NCI-H526 treated with DMSO at 0.1 percent for 48 hours (cell line): ENCODE measurements around the gene SPATA9.

Experiments used
- DNase-seq: peaks from one replicate; lab custom pipeline; 2025; lab: John Stamatoyannopoulos, UW

Gene SPATA9, protein sequence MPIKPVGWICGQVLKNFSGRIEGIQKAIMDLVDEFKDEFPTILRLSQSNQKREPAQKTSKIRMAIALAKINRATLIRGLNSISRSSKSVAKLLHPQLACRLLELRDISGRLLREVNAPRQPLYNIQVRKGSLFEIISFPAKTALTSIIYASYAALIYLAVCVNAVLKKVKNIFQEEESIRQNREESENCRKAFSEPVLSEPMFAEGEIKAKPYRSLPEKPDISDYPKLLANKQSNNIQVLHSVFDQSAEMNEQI

DNA sequence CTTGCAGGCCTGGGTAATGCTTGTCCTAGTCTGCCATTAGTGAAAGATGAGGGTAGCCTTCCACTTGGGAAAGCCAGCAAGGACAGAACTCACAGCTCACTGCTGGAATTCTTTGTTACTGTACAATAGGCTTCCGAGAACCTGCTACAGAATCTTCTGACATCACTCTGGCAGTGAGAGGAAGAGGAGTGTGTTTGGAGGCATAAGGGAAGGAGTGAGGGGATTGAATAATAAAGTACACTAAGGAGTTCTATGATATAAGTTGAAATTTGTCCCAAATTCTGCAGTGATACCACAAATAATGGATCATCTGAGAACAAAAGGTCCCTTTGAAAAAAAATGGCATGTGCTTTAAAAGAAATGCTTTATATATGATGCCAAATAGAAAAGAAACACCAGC lies at the start of gene SPATA9:
TSS of gene SPATA9 (minus strand) at position 101 of the 400 bp plus-strand sequence. CDS start 137 bp downstream, outside the sequence.
- DNase-seq, result no peak

DNA sequence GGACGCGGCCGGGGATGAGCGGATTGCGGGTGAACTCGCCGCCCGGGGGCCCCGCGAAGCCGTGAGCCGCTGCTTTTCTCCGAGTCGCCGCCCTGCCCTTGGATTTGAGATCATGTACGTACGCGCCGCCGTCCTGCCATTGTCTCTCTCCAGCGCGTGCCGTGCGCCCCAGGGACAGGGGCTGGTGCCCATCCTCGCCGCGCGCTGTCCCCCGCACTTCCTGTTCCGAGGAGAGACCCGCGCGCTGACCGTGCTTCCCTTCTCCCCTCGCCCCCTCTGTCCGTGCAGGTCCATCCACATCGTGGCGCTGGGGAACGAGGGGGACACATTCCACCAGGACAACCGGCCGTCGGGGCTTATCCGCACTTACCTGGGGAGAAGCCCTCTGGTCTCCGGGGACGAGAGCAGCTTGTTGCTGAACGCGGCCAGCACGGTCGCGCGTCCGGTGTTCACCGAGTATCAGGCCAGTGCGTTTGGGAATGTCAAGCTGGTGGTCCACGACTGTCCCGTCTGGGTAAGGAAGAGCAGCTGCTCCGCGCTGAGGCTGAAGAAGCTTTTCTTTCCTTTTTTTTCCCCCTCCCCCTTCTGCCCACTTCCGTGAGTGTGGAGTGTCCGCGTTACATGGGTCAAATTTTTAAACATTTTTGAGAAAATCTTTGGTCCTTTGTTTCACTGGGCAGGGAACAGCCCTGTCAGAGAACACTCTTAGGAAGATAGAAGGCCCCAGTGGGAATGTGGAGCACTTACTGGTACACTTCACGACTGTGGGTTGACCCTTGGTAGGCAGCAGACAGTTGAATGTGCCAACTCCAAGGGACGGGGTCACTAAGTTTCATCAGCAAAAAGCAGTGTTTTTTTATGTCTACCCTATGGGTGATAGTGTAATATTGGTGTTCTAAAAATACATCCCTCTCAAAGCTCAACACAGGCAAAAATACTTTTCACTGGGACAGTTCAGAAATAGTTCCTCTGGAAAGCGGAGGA lies 49.1 kb upstream of the SPATA9 start:
- DNase-seq, result peak; percentile 15

DNA sequence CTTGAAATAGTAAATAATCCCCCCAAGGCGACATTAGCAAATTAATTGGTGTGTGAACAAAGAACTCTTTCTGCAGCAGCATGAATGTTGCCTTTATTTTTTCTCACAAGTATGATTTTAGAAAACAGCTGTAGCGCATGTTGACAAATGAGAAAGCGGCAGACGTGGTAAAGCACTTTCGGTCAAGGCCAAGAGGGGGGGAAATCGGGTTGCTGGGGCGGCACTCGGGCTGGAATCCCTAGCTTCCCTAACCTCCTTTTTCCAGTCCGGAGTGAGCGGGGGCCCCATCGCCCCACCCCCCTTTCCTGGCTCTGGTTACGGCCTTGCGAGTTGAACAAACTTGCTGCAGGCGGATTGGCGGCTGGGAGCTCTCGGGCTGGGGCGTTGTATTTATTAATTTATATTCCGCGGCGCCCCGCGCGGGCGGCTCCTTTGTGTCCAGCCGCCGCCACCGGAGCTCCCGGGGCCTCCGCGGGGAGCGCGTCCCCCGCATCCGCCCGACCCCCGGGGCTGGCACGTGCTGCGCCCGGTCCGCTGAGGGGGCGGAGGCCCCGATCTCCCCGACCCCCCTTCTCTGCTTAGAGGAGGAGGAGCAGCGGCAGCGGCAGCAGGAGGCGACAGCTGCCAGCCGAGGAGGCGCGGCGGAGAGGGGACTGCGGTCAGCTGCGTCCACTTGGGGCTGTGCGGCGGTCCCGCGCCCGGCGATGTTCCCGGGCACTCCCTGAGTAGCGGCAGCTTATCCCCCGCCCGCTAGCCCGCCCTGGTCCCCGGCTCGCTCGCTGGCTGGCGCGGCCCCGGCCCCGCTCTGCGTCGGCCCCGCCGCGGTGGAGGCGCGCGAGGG lies 48.2 kb upstream of the SPATA9 start, which contains the start of gene RHOBTB3:
TSS of gene RHOBTB3 (plus strand) at position 607 of the 841 bp plus-strand sequence. CDS start 347 bp downstream, outside the sequence.
- peak; percentile 28 for DNase-seq

DNA sequence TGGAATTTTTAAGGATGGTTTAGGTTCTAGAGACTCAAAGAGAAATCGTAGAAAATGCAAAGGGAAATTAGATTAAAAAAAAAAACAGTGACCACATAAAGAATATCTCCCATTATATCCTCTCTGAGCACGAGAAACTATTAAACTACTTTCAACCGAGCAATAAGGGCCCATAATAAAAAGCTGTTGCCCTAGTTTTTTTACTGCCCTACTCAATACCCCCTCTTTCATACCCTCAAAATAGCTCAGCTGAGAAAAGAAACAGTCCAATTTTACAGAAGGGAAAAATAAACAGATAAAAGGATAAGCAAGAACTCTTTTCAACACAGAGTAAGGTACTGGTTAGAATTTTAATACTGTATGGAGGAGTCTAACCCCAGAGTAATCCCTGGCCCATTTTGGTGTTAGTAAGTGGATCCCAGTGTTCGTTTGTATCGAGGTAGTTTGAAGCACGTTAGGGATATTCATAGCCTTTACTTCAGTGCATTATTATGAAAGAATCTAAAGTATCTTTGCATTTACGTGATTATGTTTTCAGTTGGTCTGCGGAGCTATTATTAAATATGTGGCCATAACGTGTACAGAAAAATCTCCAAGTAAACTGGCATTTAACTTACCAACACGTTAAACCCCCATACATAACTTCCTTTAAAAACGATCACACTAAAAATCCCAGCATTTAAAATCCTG lies 47.4 kb upstream of the SPATA9 start:
- DNase-seq, result no peak

DNA sequence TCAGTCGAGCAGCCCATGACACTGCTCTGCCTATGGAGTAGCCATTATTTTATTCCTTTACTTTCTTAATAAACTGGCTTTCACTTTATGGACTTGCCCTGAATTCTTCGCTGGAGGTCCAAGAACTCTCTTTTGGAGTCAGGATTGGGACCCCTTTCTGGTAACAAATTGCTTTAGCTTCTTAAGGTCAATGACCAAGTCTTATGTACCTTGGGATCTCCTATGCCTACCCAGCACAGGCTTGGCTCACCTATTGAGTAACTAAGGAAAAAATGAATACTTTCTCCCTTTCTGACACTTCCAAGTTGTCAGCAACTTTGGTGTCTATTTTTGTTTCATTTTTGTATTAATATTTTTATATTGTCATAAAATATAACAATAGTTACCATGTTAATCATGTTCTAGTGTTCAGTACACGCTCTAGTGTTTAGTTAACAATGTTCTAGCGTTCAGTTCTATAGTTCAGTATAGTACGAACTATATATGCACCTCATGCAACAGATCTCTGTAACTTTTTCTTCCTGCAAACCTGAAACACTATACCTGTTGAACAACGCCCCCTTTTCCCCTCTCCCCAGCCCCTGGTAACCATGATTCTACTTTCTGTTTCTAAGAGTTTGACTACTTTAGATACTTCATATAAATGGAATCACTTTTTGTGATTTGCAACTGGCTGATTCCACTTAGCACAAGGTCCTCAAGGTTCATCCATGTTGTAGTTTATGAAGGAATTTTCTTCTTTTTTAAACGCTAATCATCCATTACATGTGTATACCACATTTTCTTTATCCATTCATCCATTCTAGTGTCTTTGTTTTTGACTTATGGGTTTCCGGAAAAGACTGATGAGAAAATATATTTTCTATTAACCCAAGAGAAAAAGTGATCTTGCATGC lies 46.6 kb upstream of the SPATA9 start:
- DNase-seq, result no peak

DNA sequence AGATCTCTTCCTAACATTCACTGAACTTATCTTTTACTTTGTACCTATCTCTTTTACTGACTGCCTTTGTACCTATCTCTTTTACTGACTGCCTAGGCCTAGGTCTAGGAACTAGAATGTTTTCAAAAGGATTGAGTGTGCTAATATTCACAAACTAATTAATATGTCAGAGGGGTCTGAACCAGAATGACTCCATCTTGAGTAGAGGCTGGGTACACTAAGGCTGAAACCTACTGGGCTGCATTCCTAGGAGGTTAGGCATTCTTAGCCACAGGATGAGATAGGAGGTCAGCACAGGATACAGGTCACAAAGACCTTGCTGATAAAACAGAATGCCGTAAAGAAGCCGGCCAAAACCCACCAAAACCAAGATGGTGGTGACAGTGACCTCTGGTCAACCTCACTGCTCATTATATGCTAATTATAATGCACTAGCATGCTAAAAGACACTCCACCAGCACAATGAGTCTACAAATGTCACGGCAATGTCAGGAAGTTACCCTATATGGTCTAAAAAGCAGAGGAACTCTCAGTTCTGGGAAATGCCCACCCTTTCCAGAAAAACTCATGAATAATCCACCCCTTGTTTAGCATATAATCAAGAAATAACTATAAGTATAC lies 45.8 kb upstream of the SPATA9 start:
- DNase-seq, result no peak

DNA sequence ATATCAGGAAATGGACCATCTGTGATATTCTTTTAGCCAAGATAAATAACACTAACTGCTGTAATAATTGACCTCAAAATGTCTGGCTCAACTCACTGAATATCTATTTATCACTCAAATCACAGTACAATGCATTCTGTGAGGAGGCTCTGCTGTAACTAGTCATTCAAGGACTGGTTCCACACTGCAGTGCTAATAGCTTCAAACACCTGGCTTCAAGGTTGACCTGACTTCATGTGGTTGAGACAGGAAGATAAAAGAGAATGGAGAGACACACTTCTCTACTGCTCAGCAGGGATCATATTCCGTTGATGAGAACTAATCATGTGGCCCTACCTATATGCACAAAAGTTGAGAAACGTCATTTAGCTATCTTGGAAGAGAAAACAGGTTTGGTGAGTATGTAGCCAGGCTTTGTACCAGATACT lies 45.0 kb upstream of the SPATA9 start:
- DNase-seq, result no peak

DNA sequence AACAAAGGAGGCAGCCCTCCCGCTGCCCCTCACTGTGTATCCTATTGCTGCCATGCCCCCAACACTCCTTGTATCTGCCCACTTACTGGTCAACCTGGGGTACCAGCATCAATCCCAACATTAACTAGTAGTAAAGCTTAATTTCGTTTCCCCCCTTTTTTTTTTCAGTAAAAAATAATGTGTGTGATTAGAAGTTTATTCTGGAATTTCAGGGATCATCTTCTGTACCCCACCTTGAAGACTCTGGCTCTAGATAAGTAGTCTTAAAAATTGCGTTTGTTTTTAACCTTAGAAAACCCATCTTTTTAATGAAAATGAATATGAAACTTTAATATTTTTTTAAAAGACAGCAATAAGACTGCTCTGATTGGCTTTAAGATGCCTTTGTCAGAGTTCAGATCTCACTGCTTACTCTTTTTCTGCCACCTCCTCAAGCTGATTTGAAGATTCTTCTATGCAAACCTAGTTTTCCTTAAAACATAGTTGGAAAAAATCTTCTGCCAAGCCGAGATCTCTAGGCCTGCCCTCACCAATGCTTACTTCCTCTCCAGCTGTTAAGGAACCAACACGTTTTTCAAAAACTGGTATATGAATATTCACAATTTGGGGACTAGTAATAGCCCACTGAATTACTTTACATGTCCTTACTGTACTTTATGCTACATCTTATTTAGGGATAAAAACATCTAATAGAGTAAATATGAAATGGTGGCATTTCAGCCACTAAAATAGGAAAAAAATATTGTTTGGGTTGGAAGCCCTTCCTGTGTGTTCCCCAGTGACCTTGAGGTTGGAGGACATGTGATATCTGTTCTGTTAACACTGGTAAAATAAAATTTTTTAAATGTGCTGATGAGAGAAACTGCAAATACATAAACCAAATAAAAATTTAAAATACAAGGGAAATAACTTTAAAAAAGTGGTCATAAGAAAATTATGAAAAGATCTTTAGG lies 44.3 kb upstream of the SPATA9 start:
- DNase-seq, result no peak

DNA sequence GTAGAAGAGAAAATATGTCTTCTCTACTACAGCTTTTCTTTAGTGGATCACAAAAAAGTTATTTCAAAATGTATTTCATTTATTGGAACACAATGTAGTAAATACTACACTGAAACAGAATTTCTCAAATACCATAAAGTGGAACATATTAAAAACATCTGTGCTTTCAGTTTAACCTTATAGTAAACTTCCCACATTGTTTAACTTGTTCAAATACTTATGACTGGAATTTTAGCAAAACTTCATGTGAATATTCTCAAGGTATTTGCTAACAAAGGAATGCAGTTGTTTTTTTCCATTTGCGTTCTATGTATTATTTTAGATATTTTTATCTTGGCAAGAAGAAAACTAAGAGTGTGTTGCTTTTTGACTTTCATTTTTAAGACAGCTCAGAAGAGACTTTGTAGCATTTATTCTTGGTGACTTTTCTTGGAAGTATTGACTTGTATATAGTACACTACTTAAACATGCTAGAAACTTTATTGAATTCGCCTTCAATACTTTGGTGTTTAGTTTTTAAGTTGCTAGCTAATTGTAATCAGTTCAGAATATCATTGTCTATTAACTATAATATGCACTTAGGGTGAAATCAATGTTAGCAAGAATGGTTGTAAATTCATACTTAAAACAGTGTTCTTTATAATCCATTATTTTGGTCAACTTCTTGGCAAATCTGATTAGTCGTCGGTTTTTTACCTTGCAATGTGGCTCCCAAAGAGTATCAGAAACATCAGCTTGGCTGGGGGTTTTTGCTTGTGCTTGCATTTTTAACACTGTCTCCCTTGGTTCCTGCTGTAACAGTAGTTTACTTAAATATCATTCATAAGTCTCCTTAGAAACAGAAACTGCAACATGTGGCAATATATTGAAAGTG lies 43.4 kb upstream of the SPATA9 start:
- DNase-seq, result no peak

DNA sequence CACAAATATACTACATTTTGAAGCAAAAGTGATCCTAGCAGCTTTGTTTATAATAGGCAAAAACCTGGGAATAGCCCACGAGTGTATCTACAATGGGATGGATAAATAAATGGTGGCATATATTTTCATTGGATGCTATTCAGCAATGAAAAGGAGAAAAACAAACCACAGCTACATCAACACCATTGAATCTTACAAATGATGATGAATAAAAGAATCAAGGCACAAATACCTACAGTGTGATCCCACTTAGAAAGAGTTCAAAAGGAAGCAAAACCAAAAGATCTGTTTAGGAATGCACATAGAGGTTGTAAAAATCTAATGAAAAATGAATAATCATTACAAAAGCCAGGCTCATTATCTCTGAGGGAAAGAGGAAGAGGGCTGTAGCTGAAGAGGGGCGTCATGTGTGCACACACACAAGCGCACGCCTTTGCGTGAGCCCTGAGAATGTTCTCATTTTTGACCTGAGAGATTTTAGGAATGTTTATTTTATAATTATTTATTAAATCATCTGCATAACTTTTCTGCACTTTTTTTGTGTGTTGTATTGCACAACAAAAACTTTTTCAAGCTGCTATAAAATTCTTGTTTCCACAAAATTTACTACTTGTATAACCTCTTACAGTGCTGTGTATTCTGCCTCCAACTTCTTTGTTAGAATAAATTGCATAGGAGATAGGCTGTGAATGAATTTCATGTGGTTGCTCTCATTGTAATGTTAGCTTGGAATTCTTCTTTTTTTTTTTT lies 42.5 kb upstream of the SPATA9 start:
- no peak for DNase-seq

DNA sequence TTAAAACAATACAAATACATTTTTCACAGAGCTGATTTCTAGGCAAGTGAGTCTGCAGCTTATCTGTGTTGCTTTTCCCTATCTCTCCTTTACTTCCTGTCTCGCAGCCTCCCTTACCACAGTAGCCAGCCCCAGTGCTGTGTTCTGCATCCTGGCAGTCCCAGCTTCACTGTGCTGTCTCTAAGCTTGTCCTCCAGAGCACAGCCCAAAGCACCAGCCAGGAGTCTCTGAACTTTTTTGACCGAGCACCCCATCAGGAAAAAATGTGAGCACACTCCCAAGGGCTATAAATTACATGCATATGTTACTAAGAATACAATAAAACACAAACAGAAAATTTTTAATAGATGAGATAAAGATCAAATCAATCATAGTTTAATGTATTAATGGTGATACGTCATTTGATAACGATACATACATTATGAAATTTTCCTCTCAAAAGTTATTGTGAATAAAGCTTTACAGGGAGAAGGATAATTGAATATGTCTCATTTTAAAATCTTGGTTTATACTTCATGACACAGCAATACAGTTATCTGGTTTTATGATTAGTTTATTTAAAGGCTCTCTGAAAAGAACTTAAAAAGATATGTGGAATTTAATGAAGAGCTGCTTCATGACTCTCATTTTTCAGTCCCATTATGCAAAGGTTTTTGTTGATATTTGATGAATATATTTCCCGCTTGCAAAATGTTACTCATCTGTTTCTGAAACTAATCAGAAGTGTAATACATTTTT lies 41.0 kb upstream of the SPATA9 start:
- no peak for DNase-seq

DNA sequence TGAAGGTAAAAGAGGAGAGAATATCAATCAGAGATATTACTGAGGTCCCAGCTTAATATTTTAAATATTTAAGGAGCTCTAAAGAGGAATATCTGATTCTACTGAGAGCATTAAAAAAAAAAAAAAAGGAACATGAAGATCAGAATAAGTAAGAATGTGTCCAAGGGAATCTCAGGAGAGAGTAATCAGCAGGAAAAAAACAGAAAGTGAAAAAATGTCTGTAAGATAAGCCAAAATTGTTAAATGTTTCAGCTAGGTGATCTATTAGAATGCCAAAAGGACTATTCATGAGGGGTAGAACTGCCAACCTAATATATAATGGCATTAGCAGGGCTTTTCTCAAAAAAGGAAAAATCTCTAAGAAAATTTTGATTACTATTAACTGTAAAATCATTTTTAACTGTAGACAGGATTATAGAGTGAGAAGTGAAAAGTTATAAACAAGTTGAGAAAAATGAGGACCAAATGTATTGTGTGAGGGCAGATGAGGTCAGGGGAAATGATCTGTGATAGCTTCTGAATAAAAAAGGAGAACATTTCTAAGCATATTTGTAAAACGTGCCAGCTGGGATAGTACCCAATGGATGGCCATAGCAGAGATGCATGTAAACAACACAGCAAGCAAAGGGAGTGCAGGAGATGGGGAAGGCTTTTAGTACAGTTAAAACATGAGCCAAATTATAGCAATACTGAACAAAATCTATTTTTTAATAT lies 38.9 kb upstream of the SPATA9 start:
- DNase-seq, result no peak

DNA sequence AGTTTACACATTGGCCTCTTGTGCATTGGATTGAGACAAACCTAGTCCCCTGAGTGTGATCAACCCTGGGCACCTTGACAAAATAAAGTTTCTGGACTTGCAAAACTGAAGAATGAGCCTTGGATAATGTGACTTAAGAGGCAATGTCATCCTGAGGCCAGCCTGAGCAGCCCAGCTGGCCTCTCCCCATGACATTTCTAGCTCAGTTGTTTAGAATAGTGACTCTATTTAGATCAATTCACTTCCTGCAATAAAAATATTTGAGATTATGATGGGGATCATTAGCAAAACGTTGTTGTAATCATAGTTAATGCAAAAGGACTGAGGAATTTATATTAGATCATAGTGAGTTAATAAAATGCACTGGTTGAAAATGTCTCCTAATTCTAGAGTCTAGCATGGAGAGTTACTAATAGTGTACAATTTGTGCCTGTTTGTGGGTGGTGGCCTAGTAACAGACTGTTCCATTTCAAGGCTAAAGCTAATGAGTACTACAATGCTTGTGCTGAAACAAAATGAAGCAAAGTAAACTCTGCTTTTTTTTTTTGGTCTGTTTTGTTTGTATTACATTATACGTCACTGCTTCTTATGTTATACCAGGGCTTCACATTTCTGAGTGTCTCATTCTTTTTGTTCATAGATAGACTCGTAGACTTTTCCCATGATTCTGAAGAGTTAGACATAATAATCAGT lies 37.4 kb upstream of the SPATA9 start:
- no peak for DNase-seq

DNA sequence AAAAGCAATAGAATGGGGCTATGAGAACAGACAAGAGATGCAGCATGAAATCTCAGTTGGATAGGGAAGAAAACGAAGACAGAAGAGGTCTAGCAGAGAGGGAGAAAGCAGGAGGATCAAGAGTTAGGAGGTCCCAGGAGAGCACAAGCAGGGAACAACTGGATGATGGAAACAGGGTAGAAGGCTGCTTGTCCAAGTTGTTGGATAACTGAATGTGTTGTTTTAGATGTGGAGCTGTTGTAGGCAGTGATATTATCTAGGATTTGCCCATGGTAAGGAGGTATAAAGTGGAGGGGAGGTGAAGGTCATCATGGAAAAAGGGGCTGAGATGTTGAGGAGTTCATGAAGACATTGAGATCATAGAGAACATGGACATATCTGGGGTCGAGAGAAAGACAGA lies 35.9 kb upstream of the SPATA9 start:
- no peak for DNase-seq

DNA sequence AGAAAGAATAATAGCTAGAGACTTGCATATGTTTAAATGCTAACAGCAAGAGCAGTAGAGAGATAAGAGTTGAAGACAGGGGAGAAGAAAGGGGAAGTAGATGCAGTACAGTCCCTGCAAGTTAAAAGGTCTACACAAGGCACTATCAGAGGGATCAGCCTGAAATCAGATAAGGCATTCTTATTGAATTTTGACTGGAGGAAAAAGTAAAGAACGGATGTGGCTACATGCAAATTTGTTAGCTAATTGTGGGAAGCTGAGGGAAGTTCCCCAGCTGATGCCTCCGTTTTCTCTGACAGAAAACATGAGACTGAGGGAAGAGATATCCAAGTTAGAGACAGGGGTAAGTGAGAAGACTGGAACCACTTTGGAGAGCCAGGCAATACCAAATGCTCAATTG lies 35.4 kb upstream of the SPATA9 start:
- DNase-seq, result no peak
